Activated T-helper 9 cell treated with anti-CD3 and anti-CD28 coated beads, Interleukin-2, amount 50 U/mL, for 16 hours (primary cell): ENCODE results near the gene LAMA5.

Experiments used
- DNase-seq: peaks from one replicate; pipeline ENCODE4 v3.0.0-alpha.2; 2020; ENCODE audit warnings: low read depth

Gene LAMA5

GRCh38 chr20:62367136-62367632 lies at the start of gene LAMA5:
LAMA5 (minus strand) TSS chr20:62367312; CDS start chr20:62367245, 67 bp downstream.
- DNase-seq: no peak

GRCh38 chr20:62415354-62416111 lies 48.4 kb upstream of the LAMA5 start:
- no peak for DNase-seq

- DNase-seq: no peak
These were observed 46.9 kb upstream of the LAMA5 start for GRCh38 chr20:62413896-62414481.

- DNase-seq: no peak
These were observed 46.0 kb upstream of the LAMA5 start for GRCh38 chr20:62413025-62413570.

GRCh38 chr20:62412194-62413024 lies 45.3 kb upstream of the LAMA5 start:
- DNase-seq: no peak

- DNase-seq: no peak
These were observed 44.5 kb upstream of the LAMA5 start for GRCh38 chr20:62411479-62412193.

GRCh38 chr20:62410746-62411478 lies 43.8 kb upstream of the LAMA5 start:
- DNase-seq: no peak

GRCh38 chr20:62409931-62410745 lies 43.0 kb upstream of the LAMA5 start:
- DNase-seq: no peak

GRCh38 chr20:62409086-62409853 lies 42.2 kb upstream of the LAMA5 start:
- DNase-seq: no peak

- no peak for DNase-seq
These were observed 41.5 kb upstream of the LAMA5 start for GRCh38 chr20:62408640-62409039.

- DNase-seq: no peak
These were observed 40.9 kb upstream of the LAMA5 start for GRCh38 chr20:62408055-62408454.

- peak; percentile 89 for DNase-seq
These were observed 40.3 kb upstream of the LAMA5 start, which contains the start of gene CABLES2 for GRCh38 chr20:62407221-62407992. CABLES2 (minus strand) TSS chr20:62407285; CDS start chr20:62407276, 9 bp downstream.

GRCh38 chr20:62406635-62407176 lies 39.6 kb upstream of the LAMA5 start:
- no peak for DNase-seq

GRCh38 chr20:62405981-62406513 lies 38.9 kb upstream of the LAMA5 start:
- no peak for DNase-seq

- no peak for DNase-seq
These were observed 38.2 kb upstream of the LAMA5 start for GRCh38 chr20:62405108-62405980.

- DNase-seq: no peak
These were observed 37.6 kb upstream of the LAMA5 start for GRCh38 chr20:62404761-62405107.

- DNase-seq: no peak
These were observed 37.1 kb upstream of the LAMA5 start for GRCh38 chr20:62404112-62404665.
